Lower leg skin (tissue), 4 donors: ENCODE measurements around the gene NR3C2. TPM values are rescaled to one million over a fixed set of nuclear protein-coding genes. Genes with fewer than 3 reads are reported as not detected.

ENCODE experiments used
- DNase-seq, 2 donors: peaks; one replicate each; pipeline ENCODE4 v3.0.0-alpha.2; 2019; ENCODE audit warnings: low spot score in 2 of 2
- H3K4me3 ChIP-seq: fragments of 200-600 bp; sonication (generic); 2 replicates; pipeline ENCODE4 v1.5.1; 2017; ENCODE audit warnings: mild to moderate bottlenecking, low read depth; ENCODE audit not compliant: poor library complexity, severe bottlenecking
- POLR2A ChIP-seq, 2 donors: fragments of 450-650 bp; IDR thresholded peaks; one replicate each; pipeline ENCODE4 v1.6.1; 2016 to 2017; ENCODE audit warnings: antibody characterized with exemption in 2 of 2, mild to moderate bottlenecking in 1 of 2, moderate library complexity in 1 of 2
- WGBS, 2 donors: methylation state at CpG; one replicate each; pipeline ENCODE4 v1.1.5; 2018; 5-methylcytosine and 5-hydroxymethylcytosine counted together
- intact Hi-C: fragments of 100-400 bp; cut with DNase I; formaldehyde crosslinking; loops from one replicate; pipeline ENCODE4 v1.15.0; 2023; ENCODE audit warnings: low total_unique reads
- total RNA-seq, 4 donors: library from RNA; depleted of rRNA; stranded (reverse); fragments of >200 nt; gene quantifications; one replicate each; pipeline ENCODE4 v1.1.0, GENCODE V29; 2016
- TF ChIP-seq, protein P1 (sequence below), 3 donors: fragments of 450-650 bp; IDR thresholded peaks; one replicate each; pipeline ENCODE4 v1.5.1; 2016; ENCODE audit warnings: antibody characterized with exemption in 3 of 3, mild to moderate bottlenecking in 3 of 3, moderate library complexity in 2 of 3

NR3C2 gene
- total RNA-seq, 4 donors from 2014 or later = 9.7 to 21.3 (median 10.6) TPM

DNA sequence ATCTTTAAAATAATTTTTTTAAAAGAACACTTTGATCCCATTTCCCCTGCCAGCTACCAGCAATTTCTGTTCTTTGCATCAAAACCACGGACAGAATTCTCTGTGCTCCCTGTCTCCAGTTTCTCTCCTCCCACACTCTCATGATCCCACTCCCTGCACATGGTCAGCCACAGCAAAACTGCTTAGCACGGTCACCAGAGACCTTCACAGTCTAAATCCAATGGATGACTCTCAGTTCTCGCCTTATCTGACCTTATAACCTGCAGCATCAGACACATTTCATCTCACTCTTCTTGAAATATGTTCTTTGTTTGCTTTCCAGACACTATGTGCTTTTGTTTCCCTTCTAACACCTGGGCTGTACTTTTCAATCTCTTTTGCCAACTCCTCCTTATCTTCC, 131.5 kb downstream of the NR3C2 start:
- WGBS, 2 donors = 83% methylated on average over 3 of the region's 3 CpGs
- no peak for DNase-seq
- no peak overlapping the region for H3K4me3 ChIP-seq
- TF ChIP-seq, protein P1, sequence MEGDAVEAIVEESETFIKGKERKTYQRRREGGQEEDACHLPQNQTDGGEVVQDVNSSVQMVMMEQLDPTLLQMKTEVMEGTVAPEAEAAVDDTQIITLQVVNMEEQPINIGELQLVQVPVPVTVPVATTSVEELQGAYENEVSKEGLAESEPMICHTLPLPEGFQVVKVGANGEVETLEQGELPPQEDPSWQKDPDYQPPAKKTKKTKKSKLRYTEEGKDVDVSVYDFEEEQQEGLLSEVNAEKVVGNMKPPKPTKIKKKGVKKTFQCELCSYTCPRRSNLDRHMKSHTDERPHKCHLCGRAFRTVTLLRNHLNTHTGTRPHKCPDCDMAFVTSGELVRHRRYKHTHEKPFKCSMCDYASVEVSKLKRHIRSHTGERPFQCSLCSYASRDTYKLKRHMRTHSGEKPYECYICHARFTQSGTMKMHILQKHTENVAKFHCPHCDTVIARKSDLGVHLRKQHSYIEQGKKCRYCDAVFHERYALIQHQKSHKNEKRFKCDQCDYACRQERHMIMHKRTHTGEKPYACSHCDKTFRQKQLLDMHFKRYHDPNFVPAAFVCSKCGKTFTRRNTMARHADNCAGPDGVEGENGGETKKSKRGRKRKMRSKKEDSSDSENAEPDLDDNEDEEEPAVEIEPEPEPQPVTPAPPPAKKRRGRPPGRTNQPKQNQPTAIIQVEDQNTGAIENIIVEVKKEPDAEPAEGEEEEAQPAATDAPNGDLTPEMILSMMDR (IDR thresholded peaks at IDR 0.05) = no peak
- no peak for TF ChIP-seq POLR2A (IDR thresholded peaks at IDR 0.05)
- intact Hi-C loops = no loop called here

DNA sequence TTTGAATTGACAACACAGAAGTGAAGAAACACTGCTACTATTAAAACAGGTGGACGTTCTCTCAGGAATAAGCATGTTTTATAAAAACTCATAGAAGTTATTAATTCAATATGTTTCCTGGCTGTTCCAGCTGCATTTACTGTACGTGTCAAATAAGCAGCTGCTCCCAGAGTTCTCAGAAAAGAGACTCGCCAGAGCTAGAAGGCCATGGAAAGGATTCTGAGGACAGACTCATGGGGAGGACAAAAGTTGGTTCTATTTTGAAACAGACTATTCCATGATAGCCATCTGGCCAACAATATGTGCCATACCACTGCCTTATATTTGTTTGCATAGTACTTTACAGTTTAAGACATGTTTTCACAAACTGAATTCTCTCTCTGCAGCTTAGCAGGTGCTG, 136.5 kb downstream of the NR3C2 start:
- WGBS, 2 donors = 57 to 61% methylated on average over 3 of the region's 3 CpGs
- intact Hi-C loops = no loop called here
- no peak overlapping the region for H3K4me3 ChIP-seq
- TF ChIP-seq, protein P1 (IDR thresholded peaks at IDR 0.05) = no peak
- TF ChIP-seq POLR2A (IDR thresholded peaks at IDR 0.05) = no peak
- no peak for DNase-seq

DNA sequence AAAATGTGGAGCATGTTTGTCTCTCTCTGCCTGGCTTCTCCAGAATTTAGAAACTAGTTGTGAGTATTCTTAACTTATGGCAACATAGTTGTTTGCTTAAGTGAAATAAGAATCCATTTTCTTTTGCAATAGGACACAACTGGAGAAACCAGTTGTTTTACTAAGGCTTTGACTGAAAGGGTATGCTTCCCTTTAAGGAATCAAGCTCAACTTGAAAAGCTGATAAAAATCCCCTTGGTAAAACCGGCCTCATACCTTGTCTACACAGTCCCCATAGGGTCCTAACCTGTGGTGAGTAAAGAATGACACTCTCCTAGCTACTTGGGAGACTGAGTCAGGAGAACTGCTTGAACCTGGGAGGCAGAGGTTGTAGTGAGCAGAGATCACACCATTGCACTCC, 139.8 kb downstream of the NR3C2 start:
- H3K4me3 ChIP-seq = no peak overlapping the region
- intact Hi-C loops = no loop called here
- 72 to 81% methylated on average over 1 of the region's 1 CpG for WGBS, 2 donors
- TF ChIP-seq POLR2A (IDR thresholded peaks at IDR 0.05) = no peak
- TF ChIP-seq, protein P1 (IDR thresholded peaks at IDR 0.05) = no peak
- DNase-seq = no peak

DNA sequence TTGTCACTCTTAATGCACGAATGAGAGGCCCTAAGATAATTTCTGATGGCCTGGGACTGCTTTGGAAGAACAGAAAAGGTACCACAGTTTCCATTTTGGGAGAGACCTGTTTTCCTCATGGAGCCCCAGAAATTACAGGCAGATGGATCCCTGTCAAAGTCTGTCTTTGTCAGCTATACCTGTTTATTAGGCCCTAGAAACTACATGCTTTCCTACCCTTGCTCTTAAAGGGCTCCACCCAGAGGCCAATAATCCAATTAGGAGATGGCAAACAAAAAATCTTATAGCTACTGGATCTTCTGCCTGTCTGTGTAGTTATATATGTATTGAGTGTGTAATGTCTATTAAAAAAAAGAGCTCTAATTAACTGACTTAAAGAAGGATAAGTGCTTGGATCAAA, 141.3 kb downstream of the NR3C2 start:
- intact Hi-C loops = no loop called here
- no peak for DNase-seq
- no peak for TF ChIP-seq POLR2A (IDR thresholded peaks at IDR 0.05)
- TF ChIP-seq, protein P1 (IDR thresholded peaks at IDR 0.05) = no peak
- WGBS, 2 donors = 90 to 95% methylated on average over 1 of the region's 1 CpG
- H3K4me3 ChIP-seq = no peak overlapping the region

DNA sequence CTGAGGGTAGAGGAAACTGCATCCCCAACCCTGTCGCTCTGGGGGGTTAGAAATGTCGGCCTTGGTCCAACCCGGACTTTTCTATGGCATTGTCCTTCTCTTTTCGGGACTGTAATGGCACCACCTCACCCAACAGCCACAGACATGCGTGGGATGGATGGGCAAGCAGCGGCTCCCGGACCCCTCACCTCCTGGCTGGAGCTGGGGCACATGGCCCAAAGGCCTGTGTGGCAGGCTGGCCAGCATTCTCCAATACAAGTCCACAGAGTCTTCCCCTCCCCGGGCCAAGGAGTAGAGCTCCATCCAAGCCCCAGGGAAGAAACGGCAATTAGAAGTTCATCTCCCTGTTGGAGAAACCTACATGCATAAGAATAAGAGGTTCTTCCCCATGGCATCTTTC, 142.9 kb downstream of the NR3C2 start:
- TF ChIP-seq POLR2A (IDR thresholded peaks at IDR 0.05) = no peak
- TF ChIP-seq, protein P1 (IDR thresholded peaks at IDR 0.05) = no peak
- intact Hi-C loops = no loop called here
- H3K4me3 ChIP-seq = no peak overlapping the region
- no peak for DNase-seq
- WGBS, 2 donors = 92% methylated on average over 9 of the region's 9 CpGs

DNA sequence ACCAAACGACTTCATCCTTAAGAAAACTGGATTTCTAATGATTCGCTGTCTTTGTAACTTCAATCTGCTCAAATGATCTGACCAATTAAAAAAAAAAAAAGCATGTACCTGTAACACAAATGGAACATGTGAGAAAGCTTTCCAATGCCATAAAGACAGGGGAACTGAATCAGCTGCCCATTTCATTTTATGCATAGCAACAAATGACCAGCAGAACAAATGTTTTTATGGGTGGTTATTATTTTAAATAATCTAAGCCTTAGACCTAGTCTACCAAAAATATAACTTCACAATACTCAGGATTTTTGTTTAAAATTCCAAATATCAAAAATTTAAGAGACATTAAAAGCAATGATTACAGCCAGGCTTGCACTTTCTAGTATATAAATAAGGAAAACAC, 145.7 kb downstream of the NR3C2 start:
- DNase-seq = no peak
- no peak overlapping the region for H3K4me3 ChIP-seq
- intact Hi-C loops = no loop called here
- 87 to 90% methylated on average over 2 of the region's 2 CpGs for WGBS, 2 donors
- TF ChIP-seq POLR2A (IDR thresholded peaks at IDR 0.05) = no peak
- TF ChIP-seq, protein P1 (IDR thresholded peaks at IDR 0.05) = no peak
